NCI-H510A (cell line): Measurements from ENCODE around the gene FAT1.

Experiments used
- DNase-seq: peaks from one replicate; lab custom pipeline; 2025; lab: John Stamatoyannopoulos, UW

The FAT1 gene

DNA sequence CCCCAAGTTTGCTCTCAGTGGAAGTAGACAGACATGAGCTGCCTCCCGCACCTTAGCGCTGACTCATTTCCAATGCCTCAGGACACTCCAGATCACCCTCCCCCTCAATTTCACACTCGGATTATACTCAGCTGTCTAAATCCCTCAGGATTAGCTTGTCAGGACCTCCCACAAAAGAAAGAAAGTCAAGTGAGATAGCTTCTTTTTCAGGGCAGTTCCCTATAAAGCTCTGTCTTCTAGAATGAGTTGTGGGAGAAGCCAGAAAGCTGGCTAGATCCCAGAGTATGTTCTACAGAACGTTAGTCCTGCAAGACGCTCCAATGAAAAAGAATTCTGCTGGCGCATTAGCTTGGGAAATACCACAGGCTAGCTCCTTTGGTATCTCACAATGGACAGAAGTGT lies 117.1 kb downstream of the FAT1 start:
- no peak for DNase-seq

DNA sequence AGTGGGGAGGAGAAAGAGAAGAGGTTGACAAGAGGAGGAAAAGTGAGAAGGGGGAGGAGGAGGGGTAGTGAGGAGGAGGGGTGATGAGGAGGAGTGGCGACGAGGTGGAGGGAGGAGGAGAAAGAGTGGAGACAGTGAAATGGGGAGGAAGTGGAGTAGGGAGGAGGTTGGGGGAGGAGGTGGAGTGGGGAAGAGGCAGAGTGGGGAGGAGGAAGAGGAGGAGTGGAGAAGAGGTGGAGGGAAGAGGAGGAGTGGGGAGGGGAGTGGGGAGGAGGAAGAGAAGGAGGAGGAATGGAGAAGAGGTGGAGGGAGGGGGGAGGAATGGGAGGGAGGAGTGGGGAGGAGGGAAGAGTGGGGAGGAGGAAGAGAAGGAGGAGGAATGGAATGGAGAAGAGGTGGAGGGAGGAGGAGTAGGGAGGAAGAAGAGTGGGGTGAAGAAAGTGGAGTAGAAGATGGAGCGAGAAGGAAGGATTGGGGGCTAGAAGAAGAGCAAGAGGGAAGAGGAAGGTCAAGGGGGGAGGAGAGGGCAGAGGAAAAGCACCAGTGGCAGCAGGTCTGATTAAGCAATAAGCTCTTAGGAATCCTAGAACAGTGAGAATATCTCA lies 118.3 kb downstream of the FAT1 start:
- no peak for DNase-seq

DNA sequence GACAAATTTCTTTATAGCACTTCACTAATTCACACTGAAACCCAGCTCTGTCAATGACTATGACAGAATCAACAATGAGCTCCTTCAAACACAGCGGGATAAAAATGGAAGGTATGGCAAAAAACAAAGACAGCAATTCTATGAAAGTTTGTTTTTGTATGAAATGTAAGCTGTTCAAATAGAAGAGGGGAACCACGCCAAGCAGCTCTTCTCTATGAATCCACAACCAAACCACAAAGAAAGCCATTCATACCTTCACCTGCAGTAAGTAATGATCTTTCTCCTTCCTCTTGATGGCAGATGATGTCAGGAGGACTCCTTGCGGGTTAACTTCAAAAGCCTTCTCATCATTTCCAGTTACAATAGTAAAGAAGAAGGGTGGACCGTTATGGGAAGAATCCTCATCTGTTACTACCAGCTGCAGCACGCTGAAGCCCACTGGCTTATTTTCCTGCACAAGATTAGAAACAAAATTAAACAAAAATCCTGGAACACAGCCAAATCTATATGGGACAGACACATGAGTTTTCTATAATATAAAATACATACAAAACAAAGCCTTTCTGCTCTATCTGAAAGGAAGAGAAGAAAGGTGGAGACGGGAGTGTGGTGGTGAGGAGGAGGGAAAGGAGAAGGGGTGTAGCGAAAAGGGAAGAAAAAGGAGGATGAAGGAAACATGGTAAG lies 119.4 kb downstream of the FAT1 start:
- no peak for DNase-seq

DNA sequence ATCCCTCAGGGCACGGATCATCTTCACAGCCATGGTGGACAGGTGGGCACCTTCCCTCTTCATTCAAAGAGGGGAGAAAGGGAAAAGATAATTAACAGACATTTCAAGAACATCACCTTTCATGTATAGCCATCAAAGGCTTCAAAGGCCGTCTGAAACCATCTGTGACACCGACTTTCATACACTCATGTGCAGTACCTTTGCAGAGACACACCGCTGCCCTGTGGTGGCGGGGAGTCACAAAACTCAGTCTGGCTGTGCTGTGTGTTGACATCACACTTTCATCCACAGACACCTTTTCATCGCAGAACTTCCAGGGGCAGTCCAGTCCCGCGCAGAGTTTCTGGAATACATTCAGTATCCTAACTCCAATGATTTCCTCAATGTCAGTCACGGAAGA lies 120.7 kb downstream of the FAT1 start:
- no peak for DNase-seq

DNA sequence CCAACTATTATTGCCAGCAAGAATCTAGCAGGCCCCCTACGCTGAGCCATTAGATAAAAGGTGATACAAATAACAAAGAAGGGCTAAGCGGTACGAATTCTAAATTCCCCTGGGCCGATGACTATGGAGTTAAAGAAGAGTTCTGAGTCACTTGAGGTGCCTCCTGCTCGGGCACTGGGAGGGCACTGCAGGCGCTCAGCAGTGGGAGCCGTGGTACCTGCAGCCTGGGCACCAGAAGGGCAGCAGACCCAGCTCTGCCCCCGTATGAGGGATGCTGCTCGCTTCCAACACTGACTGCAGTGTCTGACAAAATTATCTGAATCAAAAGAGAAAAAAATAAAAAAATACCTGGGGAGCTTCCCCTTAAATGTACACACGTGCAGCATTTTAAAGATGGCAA lies 124.2 kb downstream of the FAT1 start:
- no peak for DNase-seq

DNA sequence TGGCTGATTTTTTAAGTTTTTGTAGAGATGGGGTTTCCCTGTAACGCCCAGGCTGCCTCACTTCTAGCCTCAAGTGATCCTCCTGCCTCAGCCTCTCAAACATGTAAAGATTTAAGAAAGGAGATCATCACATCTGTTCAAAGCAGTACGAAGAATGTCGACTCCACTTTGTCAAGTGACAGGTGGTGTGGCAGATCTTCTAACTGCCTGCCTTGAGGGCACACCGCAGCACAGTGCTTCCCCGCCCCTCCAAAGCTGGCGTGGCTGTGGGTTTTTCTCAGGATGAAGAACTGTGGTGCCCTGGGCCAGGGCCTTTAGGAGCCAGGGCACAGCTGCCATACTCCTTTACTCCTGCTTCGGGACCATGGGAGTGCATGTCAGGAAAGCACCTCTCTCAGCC lies 125.0 kb downstream of the FAT1 start:
- no peak for DNase-seq

DNA sequence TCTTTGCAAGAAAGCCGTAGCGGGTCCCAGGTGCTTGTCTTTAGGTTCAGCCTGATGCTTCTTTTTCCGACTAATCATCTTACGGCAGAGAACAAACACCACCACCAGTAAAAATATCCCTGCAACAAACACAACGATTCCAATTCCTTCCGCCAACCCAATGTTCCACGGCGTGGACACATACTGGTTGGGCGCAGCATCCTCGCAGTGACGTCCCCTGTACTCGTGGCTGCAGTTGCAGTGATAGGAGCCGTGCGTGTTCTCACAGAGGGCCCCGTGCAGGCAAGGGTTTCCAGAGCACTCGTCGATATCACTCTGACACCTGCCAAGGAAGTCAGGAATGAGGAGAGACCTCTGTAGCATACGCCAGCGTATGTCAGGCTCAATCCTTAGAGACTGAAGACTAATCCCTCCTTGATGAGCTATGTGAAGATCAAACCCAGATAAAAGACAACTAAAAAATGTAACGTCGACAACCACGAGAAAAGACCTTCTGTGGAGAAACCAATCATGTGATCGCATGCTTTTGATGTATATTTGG lies 126.7 kb downstream of the FAT1 start:
- DNase-seq, result no peak

DNA sequence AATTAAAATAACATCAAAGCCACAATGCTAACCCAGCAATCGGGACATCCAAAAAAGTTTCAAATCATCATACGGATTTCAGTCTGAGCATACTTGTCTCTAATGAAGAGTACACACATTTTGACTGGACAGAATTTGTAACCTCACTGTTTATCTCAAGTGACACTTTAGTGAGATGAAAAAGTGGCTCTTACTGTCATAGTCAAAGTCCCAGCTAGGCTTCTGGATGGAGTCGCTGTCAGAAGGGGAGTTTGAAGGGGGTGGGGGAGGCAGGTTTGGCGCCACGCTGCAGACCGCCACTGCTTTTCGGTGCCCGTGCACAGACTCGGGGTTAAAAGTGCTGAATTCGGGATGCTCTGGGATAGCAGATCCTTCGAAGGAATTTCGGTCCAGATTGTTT lies 127.3 kb downstream of the FAT1 start:
- DNase-seq, result no peak

DNA sequence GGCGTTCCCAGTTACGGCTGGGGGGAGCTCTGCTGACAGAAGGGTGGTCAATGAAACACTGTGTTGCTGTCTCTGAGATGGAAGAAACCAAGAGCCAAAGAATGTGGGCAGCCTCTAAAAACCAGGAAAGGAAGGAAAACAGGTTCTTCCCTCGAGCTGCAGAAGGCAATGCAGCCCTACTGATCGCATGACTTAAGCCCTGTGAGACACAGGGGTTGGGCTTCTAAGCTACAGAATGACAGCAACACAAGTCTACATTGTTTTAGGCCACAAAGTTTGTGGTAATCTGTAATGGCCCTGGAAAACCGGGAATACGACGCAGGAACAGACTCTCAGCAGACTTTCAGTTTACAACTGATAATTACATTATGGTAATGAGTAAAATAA lies 130.1 kb downstream of the FAT1 start:
- no peak for DNase-seq

DNA sequence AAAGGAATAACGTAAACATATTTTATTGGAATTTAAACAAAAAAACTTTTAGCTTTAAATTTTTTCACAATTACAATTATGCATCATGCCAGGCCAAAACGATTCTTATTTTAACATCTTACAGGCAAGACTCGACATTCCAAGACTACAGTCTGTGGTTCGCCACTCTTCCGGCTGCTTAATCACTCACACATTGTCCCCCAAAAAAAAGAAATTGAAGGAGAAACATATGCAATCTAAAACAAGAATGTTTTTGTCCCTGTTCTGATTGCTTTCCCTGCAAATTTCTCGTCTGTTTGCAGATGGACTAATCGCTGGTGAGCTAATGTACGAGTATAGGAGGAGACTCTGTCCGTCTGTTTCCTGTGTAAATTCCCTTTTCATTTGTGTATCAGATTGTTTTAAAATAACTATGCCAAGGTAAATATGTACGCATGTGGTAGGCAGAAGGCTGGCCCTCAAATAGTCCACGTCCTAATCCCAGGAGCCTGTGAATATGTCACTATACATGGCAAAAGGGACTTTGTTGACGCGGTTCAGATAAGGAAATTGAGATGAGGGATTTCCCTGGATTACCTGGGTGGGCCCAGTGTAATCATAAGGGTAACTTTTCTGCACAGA lies 130.6 kb downstream of the FAT1 start:
- no peak for DNase-seq

DNA sequence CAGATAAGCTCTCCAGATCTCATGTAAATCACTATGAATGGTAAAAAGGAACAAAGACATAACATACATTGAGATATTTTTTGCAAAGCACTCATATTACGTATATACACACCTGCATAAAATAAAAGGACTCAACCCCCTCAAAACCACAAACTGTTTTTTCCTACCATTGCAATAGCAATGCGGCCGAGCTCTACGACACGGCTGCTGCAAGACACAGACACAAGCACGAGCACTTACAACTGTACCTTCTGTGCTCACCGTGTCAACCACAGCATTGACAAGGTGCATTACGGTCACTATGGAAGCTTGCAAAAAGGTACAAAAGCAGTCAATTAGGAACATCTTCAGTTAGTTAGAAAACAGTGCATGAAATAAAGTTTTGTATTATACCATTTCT lies 131.2 kb downstream of the FAT1 start:
- no peak for DNase-seq

DNA sequence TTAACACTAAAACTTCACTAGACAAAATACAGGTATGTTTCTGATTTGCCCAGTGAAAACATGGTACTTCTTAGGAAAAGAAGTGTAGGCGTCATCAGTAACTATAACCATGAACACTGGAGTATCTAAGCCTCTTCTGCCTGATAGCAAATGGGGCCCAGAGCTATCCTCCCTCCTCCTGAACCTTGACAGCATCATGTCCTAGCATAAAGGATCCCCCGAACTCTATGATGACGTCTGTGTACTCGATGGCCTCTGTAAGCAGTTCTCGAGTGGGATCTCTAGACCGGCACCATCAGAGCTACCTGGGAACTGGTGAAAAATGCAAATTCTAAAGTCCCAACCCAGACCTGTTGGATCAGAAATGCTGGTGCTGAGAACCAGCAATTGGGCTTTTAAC lies 132.0 kb downstream of the FAT1 start:
- DNase-seq, result no peak

DNA sequence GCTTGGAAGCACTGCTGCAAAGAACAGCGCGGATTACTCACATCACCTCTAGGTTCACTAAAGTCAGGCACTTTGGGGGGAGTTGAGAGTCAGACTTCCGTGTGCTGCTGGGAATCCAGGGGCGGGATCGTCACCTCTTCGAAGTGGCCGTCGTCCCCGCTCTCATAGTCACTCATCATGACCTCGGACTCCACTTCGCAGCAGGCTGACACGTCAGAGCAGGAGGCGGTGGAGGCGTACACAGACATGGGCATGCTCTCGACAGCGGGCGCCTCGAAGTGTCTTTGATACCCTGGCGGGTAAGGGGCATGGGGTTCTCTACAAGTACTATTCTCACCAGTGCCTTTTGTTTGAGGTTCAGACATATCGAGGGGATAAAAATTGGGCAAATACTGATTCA lies 135.2 kb downstream of the FAT1 start:
- no peak for DNase-seq

DNA sequence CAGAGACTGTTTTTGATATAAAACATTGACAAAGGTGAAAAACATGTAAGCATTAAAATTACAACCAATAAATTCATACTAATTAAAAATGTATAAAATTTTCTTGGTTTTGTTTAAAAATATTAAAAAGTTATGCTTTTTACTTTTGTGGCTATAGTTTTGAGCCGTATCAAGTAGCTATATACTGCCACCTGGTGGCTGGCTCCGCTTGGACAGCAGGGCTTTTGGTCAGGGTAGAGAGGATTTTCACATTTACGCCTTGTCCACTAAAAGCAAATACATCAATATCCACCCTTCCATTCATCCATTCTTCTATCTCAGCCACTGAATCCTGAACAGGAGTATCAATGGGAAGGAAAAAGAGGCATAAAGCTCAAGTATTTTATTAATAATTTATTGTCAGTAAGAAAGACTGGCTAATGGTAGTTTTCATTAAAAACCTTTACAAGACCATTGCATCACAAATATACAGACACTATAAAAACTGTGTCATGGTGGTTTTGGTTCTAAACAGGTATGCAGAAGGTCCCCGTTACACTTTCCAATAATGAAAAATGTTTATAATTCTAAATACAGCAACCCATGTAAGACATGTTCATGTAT lies 136.1 kb downstream of the FAT1 start:
- no peak for DNase-seq

DNA sequence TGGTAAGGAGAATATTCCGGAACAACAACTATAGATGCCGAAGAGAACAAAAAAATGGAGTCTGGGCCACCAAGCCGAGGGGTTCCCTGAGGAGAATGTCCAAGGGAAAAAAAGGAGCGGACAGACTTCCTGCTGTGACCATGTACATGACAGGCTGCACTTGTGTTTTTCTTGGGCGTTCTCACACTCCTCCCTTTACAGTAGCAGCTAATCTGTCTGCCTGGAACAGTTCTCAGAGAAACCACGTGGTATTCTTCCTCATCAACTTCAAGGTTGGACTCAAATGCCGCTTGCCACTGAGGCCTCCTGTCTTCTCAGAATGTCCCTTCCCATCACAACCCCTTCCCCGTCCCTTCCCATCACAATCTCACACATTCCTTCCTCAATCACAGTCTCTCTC lies 137.5 kb downstream of the FAT1 start:
- DNase-seq, result no peak

DNA sequence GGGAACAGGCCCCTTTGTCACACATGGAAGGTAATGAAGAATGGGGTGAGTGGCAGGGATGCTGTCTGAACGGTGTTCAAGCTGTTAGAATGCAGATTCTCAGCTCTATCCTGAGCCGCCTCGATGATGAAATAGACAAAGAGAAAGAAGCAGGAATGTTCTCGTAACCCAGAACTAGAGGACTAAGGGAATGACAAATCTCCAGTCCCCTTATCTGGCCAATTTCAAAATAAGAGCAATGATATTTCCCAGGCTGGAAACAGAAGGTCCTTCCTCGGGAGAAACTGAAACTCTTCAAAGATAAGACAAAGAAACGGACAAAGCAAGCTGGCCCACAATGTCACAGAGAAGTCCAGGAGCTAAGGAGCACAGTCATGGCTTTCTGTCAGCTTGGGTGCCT lies 138.7 kb downstream of the FAT1 start:
- no peak for DNase-seq

DNA sequence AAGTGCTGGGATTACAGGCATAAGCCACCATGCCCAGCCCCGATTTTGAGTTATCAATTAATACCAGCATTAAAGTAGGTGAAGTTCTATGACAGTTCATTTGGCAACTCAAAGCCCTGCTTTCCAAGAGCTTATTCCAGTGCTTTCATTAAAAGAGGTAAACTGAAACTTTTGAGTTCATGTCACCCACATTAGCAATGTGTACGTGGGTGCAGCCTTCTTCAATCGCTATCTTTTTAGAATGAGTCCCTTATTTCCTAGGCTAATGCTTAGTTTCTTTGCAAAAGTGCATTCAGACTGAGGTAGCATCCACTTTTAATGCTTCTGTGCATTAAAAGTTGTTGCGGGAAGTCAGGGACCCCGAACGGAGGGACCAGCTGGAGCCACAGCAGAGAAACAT lies 142.2 kb downstream of the FAT1 start:
- no peak for DNase-seq

DNA sequence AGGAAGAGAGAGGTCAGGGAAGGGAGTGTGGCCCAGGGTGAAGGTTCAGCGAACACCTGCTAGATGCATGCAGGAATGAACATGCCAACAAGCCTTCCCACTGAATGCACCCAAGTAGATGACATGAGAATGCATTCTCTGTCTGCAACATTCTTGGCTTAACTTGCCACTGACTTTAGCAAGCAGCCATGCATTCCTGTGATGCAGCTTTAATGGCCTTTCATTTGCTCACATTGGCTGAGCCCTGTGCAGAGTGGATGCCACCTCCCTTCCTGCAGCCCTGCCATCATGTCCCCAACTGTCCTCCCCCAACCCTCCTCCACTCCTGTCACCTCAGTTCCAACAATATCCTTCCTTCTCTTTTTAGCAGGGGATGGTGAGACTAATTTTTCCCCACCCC lies 143.0 kb downstream of the FAT1 start:
- DNase-seq, result no peak

DNA sequence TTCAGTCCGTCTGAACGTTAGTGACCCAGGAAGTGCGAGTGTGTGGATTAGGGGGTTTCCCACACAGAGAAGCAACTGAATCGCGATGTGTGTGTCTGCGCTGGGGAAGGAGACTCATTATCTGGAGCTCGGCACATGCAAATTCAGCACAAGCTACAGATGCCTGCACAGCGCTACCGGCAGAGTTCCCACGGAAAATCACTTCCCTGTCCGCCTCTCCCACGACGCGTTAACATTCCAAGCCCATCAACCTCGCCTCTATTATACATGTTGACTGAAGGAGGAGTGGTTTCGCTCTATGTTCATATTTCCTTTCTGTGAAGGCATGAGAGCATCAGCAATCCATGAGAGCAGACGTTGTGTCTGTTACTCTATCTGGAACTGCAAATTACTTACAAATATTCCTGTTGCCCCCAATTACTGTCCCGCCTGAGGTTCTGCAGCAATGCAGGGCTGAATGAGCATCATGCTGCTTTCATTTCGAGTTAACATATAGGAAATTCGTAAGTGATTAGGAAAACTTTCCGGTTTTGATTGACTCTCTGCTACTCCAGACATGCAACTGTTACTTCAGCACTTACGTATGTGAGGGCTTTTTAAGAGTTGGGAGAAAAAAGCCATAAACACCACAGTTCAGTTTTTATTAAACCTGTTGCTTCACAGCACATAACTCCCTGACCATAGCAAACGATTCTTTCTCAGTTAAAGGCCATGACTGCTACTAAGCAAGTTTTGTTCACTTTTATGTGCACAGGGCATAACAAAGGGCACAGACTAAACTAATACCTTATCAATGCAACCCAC lies 153.3 kb downstream of the FAT1 start:
- no peak for DNase-seq

DNA sequence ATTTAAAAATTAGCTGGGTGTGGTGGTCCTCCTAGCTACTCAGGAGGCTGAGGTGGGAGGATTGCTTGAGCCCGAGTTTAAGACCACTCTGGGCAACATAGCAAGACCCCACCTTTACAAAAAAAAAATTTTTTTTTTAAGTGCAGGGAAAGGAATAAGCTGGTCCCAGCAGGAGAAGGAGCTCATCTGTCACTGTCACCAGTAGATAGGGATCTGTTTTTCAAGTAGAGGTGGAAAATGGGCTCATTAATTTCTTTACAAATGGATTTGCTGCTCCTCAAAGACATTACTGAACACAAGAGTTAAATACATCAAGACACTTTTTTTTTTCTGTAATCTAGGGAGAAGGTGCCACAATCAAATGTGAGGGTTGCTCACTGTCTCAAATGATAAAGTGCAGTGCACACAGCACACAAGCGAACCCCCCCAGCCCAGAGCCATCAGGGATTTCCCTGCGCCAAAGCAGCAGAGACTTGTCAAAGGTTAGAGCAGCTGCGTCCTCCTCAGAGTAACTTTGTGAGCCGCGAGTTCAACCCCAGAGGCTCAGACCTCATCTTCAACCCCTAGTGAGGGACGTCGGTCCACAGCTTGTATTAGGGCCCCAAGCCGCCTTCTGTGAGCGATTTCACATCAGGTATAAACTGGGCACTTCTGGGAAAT lies 154.0 kb downstream of the FAT1 start:
- DNase-seq, result no peak

DNA sequence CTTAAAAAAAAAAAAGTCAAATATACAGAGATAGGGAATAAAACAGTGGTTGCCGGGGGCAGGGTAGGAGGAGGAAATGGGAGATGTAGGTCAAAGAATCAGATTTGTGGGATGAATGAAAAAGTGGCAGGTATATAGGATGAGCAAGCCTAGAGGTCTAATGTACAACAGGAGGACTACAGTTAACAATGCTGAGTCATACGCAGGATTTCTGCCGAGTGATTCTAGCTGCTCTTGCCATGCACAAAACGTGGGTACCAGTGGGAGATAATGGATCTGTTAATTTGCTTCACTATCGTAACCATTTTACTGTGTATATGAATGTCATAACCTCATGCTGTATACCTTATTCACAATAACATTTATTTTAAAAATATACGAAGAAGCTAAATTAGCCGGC lies 157.6 kb downstream of the FAT1 start:
- DNase-seq, result no peak

DNA sequence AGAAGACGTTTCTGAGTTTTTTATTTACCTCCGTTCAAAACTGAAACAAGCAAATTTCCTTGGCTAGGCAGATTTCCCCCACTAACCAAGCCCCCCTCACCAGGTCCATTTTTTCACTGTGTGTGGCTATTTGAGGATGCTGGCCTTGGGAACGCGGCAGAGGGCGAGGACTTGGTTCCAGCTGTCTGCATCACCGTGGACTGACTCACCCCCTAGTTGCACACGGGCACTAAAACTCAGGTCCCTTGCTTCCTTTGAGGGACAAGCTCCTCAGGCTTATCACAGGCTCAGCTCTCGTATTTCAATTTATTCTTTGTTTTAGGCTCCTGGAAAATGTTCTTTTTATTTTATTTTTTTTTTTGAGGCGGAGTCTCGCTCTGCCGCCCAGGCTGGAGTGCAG lies 159.9 kb downstream of the FAT1 start:
- no peak for DNase-seq
